Loucy (cell line): Measurements from ENCODE around the gene CFAP92.
A peak's percentile ranks its signal among the peaks of the same experiment; 100 is the strongest.

Experiments
- H2AFZ ChIP-seq: fragments of 200-600 bp; sonication (generic); 2 replicates; pipeline ENCODE4 v1.6.0; 2016; ENCODE audit warnings: antibody characterized with exemption, mild to moderate bottlenecking, low read length, moderate library complexity
- H3F3A ChIP-seq: fragments of 200-600 bp; 2 replicates; pipeline ENCODE4 v1.6.0; 2016; ENCODE audit warnings: antibody characterized with exemption, low read depth, mild to moderate bottlenecking
- H3K27me3 ChIP-seq: fragments of 200-600 bp; sonication (generic); 2 replicates; pipeline ENCODE4 v1.6.1; 2014; ENCODE audit warnings: low read length, mild to moderate bottlenecking; ENCODE audit not compliant: insufficient read depth, poor library complexity, severe bottlenecking
- H3K36me3 ChIP-seq: fragments of 200-600 bp; sonication (generic); 2 replicates; pipeline ENCODE4 v1.6.1; 2016; ENCODE audit warnings: low read length; ENCODE audit not compliant: insufficient read depth
- H3K4me1 ChIP-seq: fragments of 200-600 bp; sonication (generic); 2 replicates; pipeline ENCODE4 v1.5.1; 2014; ENCODE audit warnings: low read length, mild to moderate bottlenecking; ENCODE audit not compliant: insufficient read depth, poor library complexity, severe bottlenecking
- H3K4me2 ChIP-seq: fragments of 200-600 bp; sonication (generic); 2 replicates; pipeline ENCODE4 v1.6.0; 2014; ENCODE audit warnings: antibody characterized with exemption, low read length, low read depth, mild to moderate bottlenecking; ENCODE audit not compliant: poor library complexity, severe bottlenecking
- H3K4me3 ChIP-seq: fragments of 200-600 bp; sonication (generic); 2 replicates; pipeline ENCODE4 v1.5.1; 2014; ENCODE audit warnings: low read length, mild to moderate bottlenecking, mixed read lengths; ENCODE audit not compliant: poor library complexity, severe bottlenecking
- H3K79me2 ChIP-seq: fragments of 200-600 bp; sonication (generic); 2 replicates; pipeline ENCODE4 v1.6.1; 2014; ENCODE audit warnings: low read length; ENCODE audit not compliant: insufficient read depth
- H3K9ac ChIP-seq: fragments of 200-600 bp; sonication (generic); 2 replicates; pipeline ENCODE4 v1.6.0; 2014; ENCODE audit warnings: mild to moderate bottlenecking, low read depth, low read length, moderate library complexity; ENCODE audit not compliant: poor library complexity, severe bottlenecking
- H3K9me2 ChIP-seq: fragments of 200-600 bp; sonication (generic); replicated peaks from 2 replicates; pipeline ENCODE4 v1.6.1; 2016; ENCODE audit warnings: low read depth, low read length, mixed read lengths
- H3K9me3 ChIP-seq: fragments of 200-600 bp; sonication (generic); 2 replicates; pipeline ENCODE4 v1.6.1; 2014; ENCODE audit warnings: mild to moderate bottlenecking, antibody characterized with exemption, low read length, low read depth; ENCODE audit not compliant: insufficient read depth
- H4K20me1 ChIP-seq: fragments of 200-600 bp; sonication (generic); 2 replicates; pipeline ENCODE4 v1.6.0; 2014; ENCODE audit warnings: antibody characterized with exemption, low read length, mild to moderate bottlenecking; ENCODE audit not compliant: insufficient read depth, poor library complexity, severe bottlenecking
- CTCF ChIP-seq: fragments of 200-600 bp; sonication (generic); conservative IDR thresholded peaks from 2 replicates; pipeline ENCODE4 v1.5.1; 2014; ENCODE audit warnings: mild to moderate bottlenecking, antibody characterized with exemption, low read length
- EZH2phosphoT487 ChIP-seq: fragments of 200-600 bp; IDR thresholded peaks from 2 replicates; pipeline ENCODE4 v1.6.1; 2018; ENCODE audit warnings: antibody characterized with exemption, mild to moderate bottlenecking, moderate library complexity, borderline replicate concordance

The CFAP92 gene

GRCh38 chr3:128956440-128956839 is 37.4 kb downstream of the CFAP92 start:
- Histone ChIP-seq H3F3A (no peaks in the 10 kb centered on the region), H3K9me3 (no peaks in the 10 kb centered on the region; the same call in 1 of the 2 replicates)

GRCh38 chr3:128950223-128950938 is 43.5 kb downstream of the CFAP92 start:
- Histone ChIP-seq H3K27me3 (no peaks in the 10 kb centered on the region), H4K20me1 (no peaks in the 10 kb centered on the region), H3K9me3 (no peaks in the 10 kb centered on the region), H3K9me2 (no peaks in the 10 kb centered on the region), H3K4me2 (no peak overlapping the region), H3F3A (no peaks in the 10 kb centered on the region), H3K9ac (no peak overlapping the region), H3K36me3 (no peaks in the 10 kb centered on the region), H3K4me1 (no peaks in the 10 kb centered on the region), H2AFZ (peak overlapping the region; percentile 48; the same call in 1 of the 2 replicates), H3K79me2 (no peaks in the 10 kb centered on the region), H3K4me3 (no peak overlapping the region)
- TF ChIP-seq EZH2phosphoT487 = no peak
- TF ChIP-seq CTCF = peak; percentile 51

More at GRCh38 chr3:128956440-128956839, 37.4 kb downstream of the CFAP92 start:
- Histone ChIP-seq H3K4me3 (no peak overlapping the region), H3K27me3 (no peaks in the 10 kb centered on the region), H3K9ac (no peak overlapping the region), H3K9me2 (no peaks in the 10 kb centered on the region), H3K79me2 (no peaks in the 10 kb centered on the region), H4K20me1 (no peaks in the 10 kb centered on the region), H3K4me1 (no peaks in the 10 kb centered on the region), H3K36me3 (no peaks in the 10 kb centered on the region), H3K4me2 (no peak overlapping the region), H2AFZ (no peak overlapping the region)
- TF ChIP-seq CTCF (no peak), EZH2phosphoT487 (no peak)

GRCh38 chr3:128949158-128949557 is 44.7 kb downstream of the CFAP92 start:
- no peaks in the 10 kb centered on the region for H3K4me1 ChIP-seq
- no peaks in the 10 kb centered on the region for H3F3A ChIP-seq
- no peaks in the 10 kb centered on the region for H3K36me3 ChIP-seq
- no peaks in the 10 kb centered on the region for H3K9me3 ChIP-seq
- H3K4me2 ChIP-seq = no peak overlapping the region
- H3K9me2 ChIP-seq = no peaks in the 10 kb centered on the region
- H3K9ac ChIP-seq = no peak overlapping the region
- H2AFZ ChIP-seq = no peak overlapping the region
- H3K4me3 ChIP-seq = no peak overlapping the region
- no peaks in the 10 kb centered on the region for H3K79me2 ChIP-seq
- no peak for TF ChIP-seq EZH2phosphoT487
- no peak for TF ChIP-seq CTCF
- no peaks in the 10 kb centered on the region for H4K20me1 ChIP-seq
- H3K27me3 ChIP-seq = no peaks in the 10 kb centered on the region
